ENCODE data around the gene FLCN.

FLCN gene

GRCh38 chr17:17164676-17165075 lies 72.3 kb downstream of the FLCN start:
- no peak for DNase-seq

DNA sequence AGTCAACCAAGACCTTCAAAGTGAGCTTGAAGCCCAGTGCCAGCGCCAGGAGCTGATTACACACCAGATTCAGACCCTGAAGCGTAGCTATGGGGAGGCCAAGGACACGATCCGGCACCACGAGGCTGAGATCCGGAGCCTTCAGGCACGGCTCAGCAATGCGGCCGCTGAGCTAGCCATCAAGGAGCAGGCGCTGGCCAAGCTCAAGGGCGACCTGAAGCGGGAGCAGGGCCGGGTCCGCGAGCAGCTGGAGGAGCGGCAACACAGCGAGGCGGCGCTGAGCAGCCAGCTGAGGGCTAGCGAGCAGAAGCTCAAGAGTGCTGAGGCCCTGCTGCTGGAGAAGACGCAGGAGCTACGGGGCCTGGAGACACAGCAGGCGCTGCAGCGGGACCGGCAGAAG lies 72.8 kb downstream of the FLCN start:
- DNase-seq: no peak

Measured in T-helper 1 cell (primary cell).